Omental fat pad (tissue), 4 donors: ENCODE results near the gene FAM9A. TPM values are rescaled to one million over a fixed set of nuclear protein-coding genes. Genes with fewer than 3 reads are reported as not detected.

ENCODE experiments used
- ATAC-seq: fragments of 150-250 bp; one replicate; pipeline ENCODE4 v1.9.1; 2016; ENCODE audit warnings: mild to moderate bottlenecking, moderate library complexity; ENCODE audit not compliant: low FRiP score
- DNase-seq: peaks from one replicate; pipeline ENCODE4 v3.0.0-alpha.2; 2019; ENCODE audit warnings: low spot score
- total RNA-seq, 4 donors: library from RNA; depleted of rRNA; stranded (reverse); fragments of >200 nt; gene quantifications; one replicate each; pipeline ENCODE4 v1.1.0, GENCODE V29; 2016
- TF ChIP-seq, protein P1 (sequence below), 3 donors: fragments of 450-650 bp; IDR thresholded peaks; one replicate each; pipeline ENCODE4 v1.5.1; 2016 to 2017; ENCODE audit warnings: antibody characterized with exemption in 3 of 3, mild to moderate bottlenecking in 3 of 3, moderate library complexity in 2 of 3

Gene FAM9A
- total RNA-seq, 4 donors from 2014 or later, result not detected

DNA sequence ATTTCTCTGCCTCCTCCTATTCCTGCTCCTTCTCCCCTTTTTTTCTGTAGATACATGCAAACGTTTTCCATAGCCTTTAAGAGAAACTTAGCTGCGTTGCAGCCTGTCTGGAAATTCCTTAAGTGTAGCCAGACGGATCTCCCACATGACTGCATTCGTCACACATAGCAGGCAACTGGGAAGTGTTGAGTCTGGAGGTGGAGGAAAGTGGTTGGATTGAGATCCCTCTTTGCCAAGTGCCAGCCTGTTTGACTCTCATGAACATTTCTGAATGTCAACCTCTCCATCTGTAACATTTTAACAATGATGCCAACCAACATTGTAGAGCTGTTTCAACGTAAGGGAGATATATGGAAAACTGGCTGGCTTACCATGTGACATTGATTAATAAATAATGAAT is 45.1 kb upstream of the FAM9A start:
- no peak for DNase-seq
- TF ChIP-seq, protein P1, sequence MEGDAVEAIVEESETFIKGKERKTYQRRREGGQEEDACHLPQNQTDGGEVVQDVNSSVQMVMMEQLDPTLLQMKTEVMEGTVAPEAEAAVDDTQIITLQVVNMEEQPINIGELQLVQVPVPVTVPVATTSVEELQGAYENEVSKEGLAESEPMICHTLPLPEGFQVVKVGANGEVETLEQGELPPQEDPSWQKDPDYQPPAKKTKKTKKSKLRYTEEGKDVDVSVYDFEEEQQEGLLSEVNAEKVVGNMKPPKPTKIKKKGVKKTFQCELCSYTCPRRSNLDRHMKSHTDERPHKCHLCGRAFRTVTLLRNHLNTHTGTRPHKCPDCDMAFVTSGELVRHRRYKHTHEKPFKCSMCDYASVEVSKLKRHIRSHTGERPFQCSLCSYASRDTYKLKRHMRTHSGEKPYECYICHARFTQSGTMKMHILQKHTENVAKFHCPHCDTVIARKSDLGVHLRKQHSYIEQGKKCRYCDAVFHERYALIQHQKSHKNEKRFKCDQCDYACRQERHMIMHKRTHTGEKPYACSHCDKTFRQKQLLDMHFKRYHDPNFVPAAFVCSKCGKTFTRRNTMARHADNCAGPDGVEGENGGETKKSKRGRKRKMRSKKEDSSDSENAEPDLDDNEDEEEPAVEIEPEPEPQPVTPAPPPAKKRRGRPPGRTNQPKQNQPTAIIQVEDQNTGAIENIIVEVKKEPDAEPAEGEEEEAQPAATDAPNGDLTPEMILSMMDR (IDR thresholded peaks at IDR 0.05), result no peak

DNA sequence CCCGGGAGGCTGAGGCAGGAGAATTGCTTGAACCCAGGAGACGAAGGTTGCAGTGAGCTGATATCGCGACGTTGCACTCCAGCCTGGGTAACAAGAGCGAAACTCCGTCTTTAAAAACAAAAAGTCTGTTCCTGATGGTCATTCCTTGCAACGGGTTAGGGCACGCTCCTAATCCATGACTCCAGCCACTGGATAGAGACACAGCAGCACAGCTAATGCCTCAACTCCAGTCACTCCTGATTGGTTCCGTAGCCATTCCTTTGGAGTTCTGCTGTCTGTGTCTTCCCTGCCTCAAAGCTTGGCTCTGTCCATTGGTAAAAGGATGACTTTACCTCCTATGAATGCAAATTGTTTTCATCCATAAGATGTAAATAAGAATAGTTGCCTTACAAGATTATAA is 44.3 kb upstream of the FAM9A start:
- TF ChIP-seq, protein P1 (IDR thresholded peaks at IDR 0.05), result no peak
- no peak for DNase-seq

More for the DNA sequence above, 45.1 kb upstream of the FAM9A start:
- ATAC-seq, result no peak

DNA sequence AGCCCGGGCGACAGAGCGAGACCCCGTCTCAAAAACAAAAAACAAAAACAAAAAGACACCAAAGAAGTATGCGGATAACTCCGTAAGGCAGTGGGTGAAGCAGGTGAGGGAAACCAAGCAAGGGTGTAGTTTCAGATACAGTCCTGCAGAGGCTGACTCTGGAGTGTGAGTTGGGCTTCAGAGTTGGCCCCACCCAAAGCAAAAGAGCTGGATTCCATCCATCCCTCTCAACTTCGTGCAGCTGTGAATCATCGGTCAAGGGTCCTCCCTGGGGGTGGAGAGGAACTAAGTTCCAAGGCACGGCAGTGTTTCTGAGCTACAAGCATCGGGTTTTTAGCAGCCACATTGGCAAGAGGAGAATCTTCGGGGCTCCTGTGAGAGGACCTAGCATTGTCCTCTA is 43.9 kb upstream of the FAM9A start:
- ATAC-seq, result peak; percentile 43
- TF ChIP-seq, protein P1 (IDR thresholded peaks at IDR 0.05), result no peak

More for the DNA sequence above, 44.3 kb upstream of the FAM9A start:
- no peak for ATAC-seq

DNA sequence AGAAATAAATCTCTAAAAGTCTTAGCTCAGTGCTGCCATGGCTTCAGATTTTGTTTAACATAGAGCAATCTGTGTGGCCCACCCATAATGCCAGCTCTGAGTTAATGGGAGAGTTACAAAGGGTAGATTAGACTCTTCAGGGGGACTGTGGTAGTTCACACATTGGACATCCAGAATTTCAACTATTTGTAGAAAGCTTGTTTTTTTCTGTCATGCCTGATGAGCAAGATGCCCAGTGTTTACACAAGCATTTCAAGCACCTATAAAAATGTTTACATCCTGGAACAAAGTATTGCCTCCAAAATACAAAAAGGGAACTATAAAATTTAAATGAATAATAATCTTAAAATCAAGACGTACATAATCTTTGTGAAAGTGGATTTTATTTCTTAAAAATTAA is 43.0 kb upstream of the FAM9A start:
- ATAC-seq, result no peak
- TF ChIP-seq, protein P1 (IDR thresholded peaks at IDR 0.05), result no peak
- DNase-seq, result no peak

More for the DNA sequence above, 43.9 kb upstream of the FAM9A start:
- DNase-seq, result no peak

DNA sequence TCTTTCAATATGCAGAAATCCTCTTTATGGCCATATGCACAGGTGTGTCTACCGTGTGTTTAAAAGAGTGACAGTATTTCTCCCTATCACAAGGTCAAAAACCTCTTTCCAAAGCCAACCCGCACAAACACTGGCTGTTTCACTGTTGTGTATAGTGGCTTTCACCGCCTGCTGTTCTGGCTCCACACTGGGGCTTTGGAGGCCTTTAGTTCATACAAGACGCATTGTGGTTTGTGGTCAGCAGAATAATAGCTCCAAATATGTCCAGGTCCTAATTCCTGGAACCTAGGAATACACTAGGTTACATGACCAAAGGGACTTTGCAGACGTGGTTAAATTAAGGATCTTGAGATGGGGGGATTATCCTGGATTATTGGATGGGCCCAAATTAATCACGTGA is 40.7 kb upstream of the FAM9A start:
- no peak for ATAC-seq
- DNase-seq, result no peak
- TF ChIP-seq, protein P1 (IDR thresholded peaks at IDR 0.05), result no peak

DNA sequence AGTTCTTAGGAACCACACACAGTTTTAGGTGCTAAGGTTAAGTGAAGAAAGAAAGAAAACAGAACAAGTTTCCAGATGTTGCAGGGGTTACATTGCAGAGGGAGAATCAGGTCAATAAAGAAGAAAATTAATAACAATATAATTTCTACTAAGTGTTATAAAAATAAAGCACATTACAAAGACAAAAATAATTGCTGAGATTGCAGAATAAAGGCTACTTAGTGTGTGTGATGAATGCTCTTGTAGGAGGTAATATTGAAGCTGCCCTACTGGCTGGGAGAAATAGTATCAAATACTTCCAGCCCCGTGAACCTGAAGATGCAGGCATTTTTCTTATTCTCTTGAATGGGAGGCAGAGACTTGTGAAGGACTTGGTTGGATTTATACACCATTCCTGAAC is 33.2 kb upstream of the FAM9A start:
- TF ChIP-seq, protein P1 (IDR thresholded peaks at IDR 0.05), result no peak
- no peak for ATAC-seq

DNA sequence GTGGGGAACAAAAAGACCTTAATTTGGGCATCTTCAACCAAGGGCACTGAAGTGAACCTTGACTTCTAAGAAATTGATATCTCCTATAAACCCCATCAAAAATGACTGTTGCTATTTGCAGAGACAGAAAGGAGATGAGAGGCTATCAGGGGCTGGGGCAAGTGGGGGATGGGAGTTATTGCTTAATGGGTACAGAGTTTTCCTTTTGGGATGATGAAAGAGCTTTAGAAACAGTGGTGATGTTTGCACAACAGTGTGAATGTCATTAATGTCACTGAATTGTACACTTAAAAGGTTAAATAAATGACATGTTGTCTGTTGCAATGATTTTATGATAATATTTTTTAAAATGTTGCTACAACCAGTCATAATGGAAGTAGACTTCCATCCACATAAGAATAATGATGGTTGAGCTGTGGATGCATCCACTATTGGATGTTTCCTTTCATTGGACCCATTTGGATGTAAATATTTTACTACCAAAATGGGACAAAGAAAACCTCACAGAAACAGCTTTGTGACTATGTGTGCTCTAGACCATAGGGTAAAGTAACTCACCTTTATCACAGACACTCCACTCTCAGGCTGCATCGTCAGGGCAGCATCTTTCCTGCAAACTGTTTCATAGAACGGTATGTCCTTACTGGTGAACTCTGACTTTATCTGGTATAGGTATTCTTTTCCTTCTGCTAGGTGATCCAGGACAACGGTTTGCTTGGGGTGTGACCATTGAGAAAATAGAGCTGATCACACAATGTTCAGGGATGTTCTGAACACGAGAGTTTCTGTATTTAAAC is 31.6 kb upstream of the FAM9A start:
- TF ChIP-seq, protein P1 (IDR thresholded peaks at IDR 0.05), result no peak
- ATAC-seq (no peak), DNase-seq (no peak)

More for the DNA sequence above, 33.2 kb upstream of the FAM9A start:
- DNase-seq, result no peak
